Thyroid gland (tissue), 4 donors: Measurements from ENCODE around the gene UBE2R2.

ENCODE experiments used
- CTCF ChIP-seq, 6 experiments: fragments of 200-600 bp in 3 of 6; fragments of 450-650 bp in 3 of 6; sonication (generic) in 3 of 6; IDR thresholded peaks; one replicate each; pipeline ENCODE4 v1.5.1; 2016 to 2019; ENCODE audit warnings: antibody characterized with exemption in 6 of 6, mild to moderate bottlenecking in 2 of 6, inconsistent platforms in 1 of 6, moderate library complexity in 1 of 6
- POLR2A ChIP-seq, 2 donors: fragments of 450-650 bp; IDR thresholded peaks; one replicate each; pipeline ENCODE4 v1.6.1; 2017; ENCODE audit warnings: antibody characterized with exemption in 2 of 2, mild to moderate bottlenecking in 2 of 2, moderate library complexity in 1 of 2

GRCh38 chr9:33881635-33882034 lies 64.7 kb downstream of the UBE2R2 start:
- no peak for TF ChIP-seq CTCF (IDR thresholded peaks at IDR 0.05)
- TF ChIP-seq POLR2A (IDR thresholded peaks at IDR 0.05) = no peak
